ENCODE measurements around the gene SYT9. TPM values are rescaled to one million over a fixed set of nuclear protein-coding genes. Genes with fewer than 3 reads are reported as not detected.

The SYT9 gene
- total and polyA plus RNA-seq, 2 donors = 1.3 to 2.6 TPM

DNA sequence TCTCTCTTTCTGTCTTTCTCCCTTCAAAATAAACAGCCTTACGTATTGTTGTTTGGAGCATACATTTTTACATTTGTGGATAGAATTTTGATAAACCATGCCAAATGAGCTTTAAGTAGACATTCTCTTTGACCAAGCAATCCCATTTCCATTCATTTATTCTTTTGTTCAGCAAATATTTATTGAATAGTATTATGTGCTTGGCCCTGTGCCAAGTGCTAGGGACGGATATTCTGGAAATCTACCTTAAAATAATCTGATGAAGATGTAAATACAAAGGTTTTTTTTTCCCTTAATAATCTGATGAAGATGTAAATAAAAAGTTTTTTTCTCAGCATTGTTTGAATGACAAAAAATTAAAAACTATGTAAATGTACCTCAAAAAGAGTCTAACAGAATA is 235.7 kb downstream of the SYT9 start:
- 37% methylated on average over 2 of the region's 2 CpGs for WGBS
- no peaks in the 10 kb centered on the region for H3K4me1 ChIP-seq (ENCODE audit: insufficient read depth)
- no peaks in the 10 kb centered on the region for H3K36me3 ChIP-seq (ENCODE audit: insufficient read depth)
- no peak for DNase-seq (ENCODE audit: extremely low spot score)
- H3K27ac ChIP-seq (ENCODE audit: low read depth) = no peak overlapping the region
- H3K4me3 ChIP-seq (ENCODE audit: low read depth, low read length) = peak overlapping the region; percentile 10

GRCh38 chr11:7488681-7489080 is 237.0 kb downstream of the SYT9 start:
- WGBS = 48% methylated on average over 1 of the region's 1 CpG

GRCh38 chr11:7489376-7489775 is 237.7 kb downstream of the SYT9 start:
- Histone ChIP-seq H3K27ac (ENCODE audit: low read depth) (no peak overlapping the region), H3K36me3 (ENCODE audit: insufficient read depth) (no peaks in the 10 kb centered on the region)
- 95% methylated on average over 2 of the region's 2 CpGs for WGBS

More at GRCh38 chr11:7488681-7489080, 237.0 kb downstream of the SYT9 start:
- Histone ChIP-seq H3K36me3 (ENCODE audit: insufficient read depth) (no peaks in the 10 kb centered on the region), H3K4me1 (ENCODE audit: insufficient read depth) (no peaks in the 10 kb centered on the region), H3K4me3 (ENCODE audit: low read depth, low read length) (no peak overlapping the region), H3K27ac (ENCODE audit: low read depth) (no peak overlapping the region)
- no peak for DNase-seq (ENCODE audit: extremely low spot score)

GRCh38 chr11:7490054-7490453 is 238.3 kb downstream of the SYT9 start:
- H3K36me3 ChIP-seq (ENCODE audit: insufficient read depth) = no peaks in the 10 kb centered on the region
- WGBS = 83% methylated on average over 4 of the region's 4 CpGs
- no peak overlapping the region for H3K4me3 ChIP-seq (ENCODE audit: low read depth, low read length)
- no peaks in the 10 kb centered on the region for H3K4me1 ChIP-seq (ENCODE audit: insufficient read depth)
- no peak for DNase-seq (ENCODE audit: extremely low spot score)
- no peak overlapping the region for H3K27ac ChIP-seq (ENCODE audit: low read depth)

More at GRCh38 chr11:7489376-7489775, 237.7 kb downstream of the SYT9 start:
- Histone ChIP-seq H3K4me3 (ENCODE audit: low read depth, low read length) (no peak overlapping the region), H3K4me1 (ENCODE audit: insufficient read depth) (no peaks in the 10 kb centered on the region)
- DNase-seq (ENCODE audit: extremely low spot score) = no peak

DNA sequence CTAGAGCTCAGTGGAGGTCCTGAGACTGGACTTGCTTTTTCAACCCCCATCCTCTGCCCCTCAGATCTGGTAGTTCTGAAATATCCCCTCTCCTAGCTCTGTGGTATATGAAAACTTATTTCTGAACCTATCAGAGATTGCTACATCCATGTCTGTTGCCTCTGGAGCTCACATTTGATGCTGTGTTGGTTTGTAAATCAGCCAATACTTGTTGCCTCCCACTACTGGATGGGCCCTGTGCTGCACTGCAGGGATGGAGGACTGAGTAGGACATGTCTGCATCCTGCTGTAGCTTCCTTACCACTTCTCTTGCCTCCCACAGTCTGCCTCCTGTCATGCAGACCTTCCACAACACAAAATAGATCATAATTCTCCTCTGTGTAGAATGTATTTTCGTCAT is 238.8 kb downstream of the SYT9 start:
- no peaks in the 10 kb centered on the region for H3K4me1 ChIP-seq (ENCODE audit: insufficient read depth)
- H3K4me3 ChIP-seq (ENCODE audit: low read depth, low read length) = no peak overlapping the region
- H3K27ac ChIP-seq (ENCODE audit: low read depth) = no peak overlapping the region
- DNase-seq (ENCODE audit: extremely low spot score) = no peak
- WGBS = 93% methylated on average over 1 of the region's 1 CpG
- no peaks in the 10 kb centered on the region for H3K36me3 ChIP-seq (ENCODE audit: insufficient read depth)

DNA sequence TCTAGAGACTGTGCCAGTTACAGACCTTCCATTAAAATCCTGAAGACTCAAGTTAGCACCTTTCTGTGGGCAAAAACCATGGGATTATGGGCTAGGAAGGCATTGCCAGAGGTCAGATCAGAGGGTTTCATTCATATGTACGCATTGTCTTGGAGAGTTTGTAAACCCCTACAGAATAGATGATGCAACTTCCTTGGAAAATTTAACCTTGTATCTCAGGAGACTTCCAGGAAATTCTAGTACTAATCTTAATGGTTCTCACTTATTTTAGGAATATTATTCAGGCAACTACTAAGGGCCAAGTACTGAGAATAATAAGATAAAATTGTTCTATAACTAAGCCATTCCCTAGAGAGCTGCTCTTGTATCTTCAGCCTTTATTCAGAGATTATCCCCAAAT is 240.5 kb downstream of the SYT9 start:
- 74% methylated on average over 1 of the region's 1 CpG for WGBS
- H3K4me3 ChIP-seq (ENCODE audit: low read depth, low read length) = no peak overlapping the region
- H3K4me1 ChIP-seq (ENCODE audit: insufficient read depth) = no peaks in the 10 kb centered on the region
- H3K36me3 ChIP-seq (ENCODE audit: insufficient read depth) = no peaks in the 10 kb centered on the region
- H3K27ac ChIP-seq (ENCODE audit: low read depth) = no peak overlapping the region
- no peak for DNase-seq (ENCODE audit: extremely low spot score)

DNA sequence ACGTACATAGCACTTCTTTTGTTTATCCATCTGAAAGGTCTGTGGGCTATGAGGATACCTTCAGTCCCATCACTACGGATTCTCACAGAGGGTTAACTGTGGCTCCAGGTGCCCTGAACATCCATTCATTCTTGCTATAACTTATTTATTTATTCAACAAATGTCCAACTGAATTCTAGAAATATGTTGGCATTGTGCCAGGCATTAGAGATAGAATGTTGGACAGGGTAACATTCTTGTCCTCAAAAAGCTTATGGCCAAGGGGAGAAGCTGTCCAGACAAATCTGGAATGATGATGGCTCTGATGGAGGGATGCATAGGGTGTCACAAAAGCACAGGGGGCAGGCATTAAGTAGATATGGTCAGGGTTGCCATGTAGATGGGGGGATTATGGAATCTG is 242.0 kb downstream of the SYT9 start:
- Histone ChIP-seq H3K4me3 (ENCODE audit: low read depth, low read length) (no peak overlapping the region), H3K36me3 (ENCODE audit: insufficient read depth) (no peaks in the 10 kb centered on the region), H3K4me1 (ENCODE audit: insufficient read depth) (no peaks in the 10 kb centered on the region), H3K27ac (ENCODE audit: low read depth) (no peak overlapping the region)
- 87% methylated on average over 2 of the region's 2 CpGs for WGBS
- DNase-seq (ENCODE audit: extremely low spot score) = no peak

DNA sequence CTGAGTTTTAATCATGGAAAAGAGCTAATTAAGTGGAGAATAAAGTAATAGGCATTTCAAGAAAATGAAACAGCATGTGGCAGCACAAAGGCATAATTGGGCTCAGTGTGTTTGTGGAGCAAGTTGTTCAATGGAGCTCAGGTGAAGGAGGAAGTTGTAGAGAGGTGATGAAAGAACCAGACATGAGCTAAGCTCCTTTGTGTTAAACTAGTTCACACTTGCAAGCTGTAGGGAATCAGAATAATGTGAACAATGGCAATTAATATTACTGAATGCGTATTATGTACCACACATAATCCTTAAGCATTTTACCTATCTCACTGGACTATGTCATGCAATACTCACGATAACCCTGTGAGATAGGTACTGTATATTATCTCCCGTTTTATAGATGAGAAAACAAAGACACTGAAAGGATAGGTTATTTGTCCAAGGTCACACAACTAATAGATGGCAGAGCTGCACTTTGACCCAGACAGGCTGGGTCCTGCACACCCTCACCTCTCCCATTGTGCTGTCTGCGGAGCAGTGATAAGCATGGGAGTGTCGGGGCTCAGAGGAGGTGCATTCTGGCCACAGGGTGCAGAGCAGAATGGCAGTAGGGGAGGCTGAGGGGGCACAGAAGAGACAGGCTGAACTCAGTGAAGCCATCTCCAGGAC is 242.5 kb downstream of the SYT9 start:
- no peaks in the 10 kb centered on the region for H3K36me3 ChIP-seq (ENCODE audit: insufficient read depth)
- no peak overlapping the region for H3K4me3 ChIP-seq (ENCODE audit: low read depth, low read length)
- H3K4me1 ChIP-seq (ENCODE audit: insufficient read depth) = no peaks in the 10 kb centered on the region
- no peak for DNase-seq (ENCODE audit: extremely low spot score)
- no peak overlapping the region for H3K27ac ChIP-seq (ENCODE audit: low read depth)
- 85% methylated on average over 5 of the region's 5 CpGs for WGBS

DNA sequence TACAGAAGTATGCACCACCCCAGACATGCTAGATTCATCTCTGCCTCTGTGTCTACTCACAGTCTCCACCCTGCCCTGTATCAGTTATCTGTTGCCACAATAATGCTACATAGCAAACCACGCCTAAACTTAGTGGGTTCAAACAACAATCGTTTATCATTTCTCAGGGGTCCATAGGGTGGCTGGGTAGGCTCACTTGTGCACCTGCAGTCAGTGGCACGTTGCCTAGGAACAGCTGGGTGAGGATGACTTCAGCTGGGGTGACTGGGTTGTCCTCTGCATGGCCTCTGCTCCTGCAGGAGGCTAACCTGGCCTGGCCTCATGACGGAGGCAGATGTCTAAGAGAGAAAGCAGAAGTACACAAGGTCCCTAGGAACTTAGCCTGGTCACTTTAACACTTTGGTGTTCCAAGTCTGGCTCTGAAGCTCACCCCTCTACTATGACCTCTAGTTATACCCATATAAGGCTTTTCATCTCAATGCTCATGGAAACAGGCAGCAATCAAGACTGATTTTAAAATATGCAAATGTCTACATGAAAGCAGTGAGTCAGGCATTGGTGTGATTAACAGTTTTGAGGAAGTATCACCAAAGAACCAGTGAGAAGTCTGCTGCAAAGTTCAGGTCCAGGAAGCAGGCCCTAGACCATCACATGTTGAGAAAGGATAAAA is 244.3 kb downstream of the SYT9 start:
- DNase-seq (ENCODE audit: extremely low spot score) = no peak
- H3K27ac ChIP-seq (ENCODE audit: low read depth) = no peak overlapping the region
- H3K4me3 ChIP-seq (ENCODE audit: low read depth, low read length) = no peak overlapping the region
- 86% methylated on average over 4 of the region's 4 CpGs for WGBS
- no peaks in the 10 kb centered on the region for H3K36me3 ChIP-seq (ENCODE audit: insufficient read depth)
- no peaks in the 10 kb centered on the region for H3K4me1 ChIP-seq (ENCODE audit: insufficient read depth)

DNA sequence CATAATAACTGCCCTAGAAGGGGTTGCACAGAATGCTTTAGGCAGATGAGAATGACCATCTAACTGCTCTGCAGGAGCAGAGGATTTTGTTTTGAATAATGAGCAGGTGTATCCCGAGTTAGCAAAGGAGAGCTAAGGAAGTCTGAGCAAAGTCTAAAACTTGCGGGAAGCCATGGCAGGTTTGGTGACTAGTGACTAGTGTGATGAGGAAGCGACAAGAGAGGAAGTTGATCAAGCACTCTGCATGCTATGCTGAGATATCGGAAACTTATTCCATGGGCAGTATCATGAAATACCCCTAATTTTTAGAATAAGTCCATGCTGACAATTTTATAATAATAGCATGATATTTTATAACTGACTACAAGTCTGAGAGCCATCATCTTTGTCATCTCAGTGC is 246.5 kb downstream of the SYT9 start:
- DNase-seq (ENCODE audit: extremely low spot score) = no peak
- 83% methylated on average over 4 of the region's 4 CpGs for WGBS

DNA sequence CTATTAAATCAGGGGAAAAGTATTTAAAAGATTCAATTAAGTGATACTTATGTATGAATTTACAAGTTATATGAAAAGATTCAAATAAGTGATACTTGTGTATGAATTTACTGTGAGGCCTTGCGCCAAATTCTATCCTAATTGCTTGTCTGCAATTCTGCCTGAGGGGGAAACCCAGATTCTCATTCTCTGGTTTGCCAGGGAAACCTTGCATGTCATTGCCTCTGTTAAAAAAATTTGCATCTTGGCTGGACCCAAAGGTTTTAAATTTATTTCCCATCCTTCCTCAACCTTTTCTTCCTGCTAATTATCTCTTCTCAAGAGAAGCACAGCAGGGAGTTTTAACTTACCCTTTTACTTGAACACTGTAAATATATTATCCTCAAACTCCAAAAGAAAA is 247.4 kb downstream of the SYT9 start:
- Histone ChIP-seq H3K27ac (ENCODE audit: low read depth) (no peak overlapping the region), H3K4me3 (ENCODE audit: low read depth, low read length) (no peak overlapping the region), H3K4me1 (ENCODE audit: insufficient read depth) (no peaks in the 10 kb centered on the region), H3K36me3 (ENCODE audit: insufficient read depth) (no peaks in the 10 kb centered on the region)
- no peak for DNase-seq (ENCODE audit: extremely low spot score)
- WGBS = 97% methylated on average over 1 of the region's 1 CpG

More for the DNA sequence above, 246.5 kb downstream of the SYT9 start:
- H3K4me3 ChIP-seq (ENCODE audit: low read depth, low read length) = no peak overlapping the region
- H3K36me3 ChIP-seq (ENCODE audit: insufficient read depth) = no peaks in the 10 kb centered on the region
- no peak overlapping the region for H3K27ac ChIP-seq (ENCODE audit: low read depth)
- no peaks in the 10 kb centered on the region for H3K4me1 ChIP-seq (ENCODE audit: insufficient read depth)

GRCh38 chr11:7500251-7500650 is 248.5 kb downstream of the SYT9 start:
- DNase-seq (ENCODE audit: extremely low spot score) = no peak
- WGBS = 96% methylated on average over 3 of the region's 3 CpGs
- no peaks in the 10 kb centered on the region for H3K4me1 ChIP-seq (ENCODE audit: insufficient read depth)

DNA sequence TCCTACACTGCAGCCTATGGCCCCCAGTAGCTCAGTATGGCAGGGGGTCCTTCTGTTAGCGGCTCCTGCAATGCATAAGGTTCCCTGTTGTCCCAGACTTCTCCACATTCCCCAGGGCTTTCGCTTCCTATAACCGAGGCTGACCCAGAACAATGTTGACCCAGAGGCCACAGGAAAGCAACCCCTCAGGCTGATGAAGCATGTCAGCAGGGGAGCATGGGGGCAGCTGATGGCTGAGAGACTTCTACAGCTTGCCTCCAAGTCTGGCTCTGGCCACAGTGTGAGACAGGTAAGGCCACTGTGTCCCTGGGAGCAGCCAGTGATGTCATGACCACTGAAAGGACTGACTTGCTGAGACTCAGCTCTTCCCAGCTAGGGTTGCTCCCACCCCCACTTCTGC is 249.5 kb downstream of the SYT9 start:
- Histone ChIP-seq H3K4me1 (ENCODE audit: insufficient read depth) (no peaks in the 10 kb centered on the region), H3K4me3 (ENCODE audit: low read depth, low read length) (no peak overlapping the region), H3K36me3 (ENCODE audit: insufficient read depth) (no peaks in the 10 kb centered on the region), H3K27ac (ENCODE audit: low read depth) (no peak overlapping the region)
- no peak for DNase-seq (ENCODE audit: extremely low spot score)
- WGBS = 88% methylated on average over 3 of the region's 3 CpGs

More at GRCh38 chr11:7500251-7500650, 248.5 kb downstream of the SYT9 start:
- Histone ChIP-seq H3K4me3 (ENCODE audit: low read depth, low read length) (no peak overlapping the region), H3K27ac (ENCODE audit: low read depth) (no peak overlapping the region), H3K36me3 (ENCODE audit: insufficient read depth) (no peaks in the 10 kb centered on the region)

DNA sequence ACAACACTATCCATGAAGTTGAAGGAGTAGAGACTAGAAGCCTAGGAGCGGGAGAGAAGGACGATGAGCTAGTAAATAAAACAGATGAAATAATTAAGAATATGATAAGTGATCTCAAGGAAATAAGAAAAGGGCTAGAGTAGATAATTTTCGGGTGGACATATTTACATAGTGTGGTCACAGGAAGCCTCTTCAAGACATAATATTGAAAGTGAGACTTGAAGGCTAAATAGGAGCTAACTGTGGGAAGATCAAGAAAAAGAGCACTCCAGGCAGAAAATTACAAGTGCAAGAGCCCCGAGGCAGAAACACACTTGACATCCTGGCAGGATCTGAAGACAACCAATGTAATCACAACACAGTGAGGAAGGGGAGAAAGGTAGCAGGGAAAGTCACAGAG is 250.2 kb downstream of the SYT9 start:
- H3K36me3 ChIP-seq (ENCODE audit: insufficient read depth) = no peaks in the 10 kb centered on the region
- no peaks in the 10 kb centered on the region for H3K4me1 ChIP-seq (ENCODE audit: insufficient read depth)
- H3K4me3 ChIP-seq (ENCODE audit: low read depth, low read length) = no peak overlapping the region
- no peak for DNase-seq (ENCODE audit: extremely low spot score)
- 83% methylated on average over 4 of the region's 4 CpGs for WGBS
- H3K27ac ChIP-seq (ENCODE audit: low read depth) = no peak overlapping the region
